Endothelial cell of umbilical vein (primary cell): Measurements from ENCODE around the gene TEKT1. TPM values are rescaled to one million over a fixed set of nuclear protein-coding genes. Genes with fewer than 3 reads are reported as not detected.

Experiments used
- BruUV-seq: library from RNA; stranded (reverse); fragments of 400-500 nt; replicated peaks from 2 replicates; lab custom pipeline; 2021; lab: Mats Ljungman, UMichigan
- CTCF ChIA-PET: fragments of 300-600, 350-600 bp; sonication (Branson Sonifier 250); formaldehyde crosslinking; loops from one replicate; lab custom pipeline; 2021; ENCODE audit warnings: antibody characterized with exemption, inconsistent platforms; lab: Charles Lee
- POLR2A ChIA-PET: fragments of 300-600, 350-600 bp; sonication (Branson Sonifier 250); formaldehyde crosslinking; loops from one replicate; lab custom pipeline; 2021; ENCODE audit warnings: antibody characterized with exemption, inconsistent platforms; lab: Charles Lee
- DNase-seq: peaks from one replicate; pipeline ENCODE4 v3.0.0-alpha.2; 2011; ENCODE audit warnings: low read depth, low spot score
- FAIRE-seq: peaks from 2 replicates; lab custom pipeline; 2011; peaks lifted over from hg19 to GRCh38; lab: Jason Lieb, UNC
- H2AFZ ChIP-seq: 2 replicates; pipeline ENCODE4 v1.6.0; 2012; ENCODE audit warnings: low read depth, low read length, control low read depth, inconsistent platforms
- H3K27ac ChIP-seq: 2 replicates; pipeline ENCODE4 v1.5.1; 2011; ENCODE audit warnings: low read depth, mild to moderate bottlenecking, control low read depth, low read length, moderate library complexity; ENCODE audit not compliant: insufficient read depth
- H3K27me3 ChIP-seq, 2 experiments: 2 replicates each; pipeline versions ENCODE4 v1.6.0 to v1.6.1; 2011; ENCODE audit warnings: low read length in 2 of 2, mixed read lengths in 1 of 2; ENCODE audit not compliant: control insufficient read depth in 2 of 2, insufficient read depth in 2 of 2
- H3K36me3 ChIP-seq, 2 experiments: 2 replicates in 1 of 2; 3 replicates in 1 of 2; pipeline ENCODE4 v1.5.1; 2011; ENCODE audit warnings: low read length in 2 of 2, mild to moderate bottlenecking in 1 of 2, moderate library complexity in 1 of 2; ENCODE audit not compliant: control insufficient read depth in 2 of 2, insufficient read depth in 2 of 2; ENCODE audit errors: extremely low read depth in 1 of 2
- H3K4me1 ChIP-seq: 3 replicates; pipeline ENCODE4 v1.5.1; 2011; ENCODE audit warnings: mild to moderate bottlenecking, low read length; ENCODE audit not compliant: control insufficient read depth, insufficient read depth; ENCODE audit errors: extremely low read depth
- H3K4me2 ChIP-seq: 2 replicates; pipeline ENCODE4 v1.6.1; 2011; ENCODE audit warnings: low read length, control low read depth, mixed read lengths; ENCODE audit not compliant: insufficient read depth
- H3K4me3 ChIP-seq, 3 experiments: fragments of 200-600 bp in 1 of 3; sonication (generic), shearing (Covaris generic) in 1 of 3; replicated peaks in 1 of 3; 2 replicates each; pipeline ENCODE4 v1.5.1; 2011 to 2016; ENCODE audit warnings: control low read depth in 3 of 3, low read length in 3 of 3, mild to moderate bottlenecking in 2 of 3, inconsistent platforms in 1 of 3, low read depth in 1 of 3, moderate library complexity in 1 of 3; ENCODE audit not compliant: insufficient read depth in 1 of 3
- H3K79me2 ChIP-seq: 2 replicates; pipeline ENCODE4 v1.6.0; 2012; ENCODE audit warnings: low read length, inconsistent platforms; ENCODE audit not compliant: control insufficient read depth, insufficient read depth
- H3K9ac ChIP-seq: replicated peaks from 2 replicates; pipeline ENCODE3; 2011; ENCODE audit warnings: low read length, control low read depth; ENCODE audit not compliant: insufficient read depth; ENCODE audit errors: extremely low read depth
- H3K9me1 ChIP-seq: replicated peaks from 3 replicates; pipeline ENCODE4 v1.6.0; 2011; ENCODE audit warnings: mild to moderate bottlenecking, low read length; ENCODE audit not compliant: control insufficient read depth, insufficient read depth; ENCODE audit errors: extremely low read depth
- H3K9me3 ChIP-seq: replicated peaks from 2 replicates; pipeline ENCODE4 v1.5.1; 2012; ENCODE audit warnings: low read length, inconsistent platforms; ENCODE audit not compliant: control insufficient read depth, insufficient read depth
- H4K20me1 ChIP-seq: replicated peaks from 2 replicates; pipeline ENCODE3; 2011; ENCODE audit warnings: mild to moderate bottlenecking, low read length; ENCODE audit not compliant: control insufficient read depth, insufficient read depth; ENCODE audit errors: extremely low read depth
- EZH2 ChIP-seq: IDR thresholded peaks from 2 replicates; pipeline ENCODE4 v1.6.1; 2012; ENCODE audit warnings: borderline replicate concordance, low read depth, mild to moderate bottlenecking, moderate library complexity, low read length, inconsistent platforms; ENCODE audit not compliant: severe bottlenecking
- FOS ChIP-seq: IDR thresholded peaks from 2 replicates; pipeline ENCODE4 v1.6.1; 2011; ENCODE audit warnings: mild to moderate bottlenecking, low read length, moderate library complexity, borderline replicate concordance; ENCODE audit not compliant: insufficient read depth
- GATA2 ChIP-seq: IDR thresholded peaks from 2 replicates; pipeline ENCODE4 v1.7.0; 2011; ENCODE audit warnings: low read depth, mild to moderate bottlenecking, moderate library complexity, mixed read lengths, low read length; ENCODE audit not compliant: insufficient read length, insufficient read depth
- JUN ChIP-seq: IDR thresholded peaks from 2 replicates; pipeline ENCODE4 v1.6.1; 2011; ENCODE audit warnings: borderline replicate concordance, low read depth; ENCODE audit not compliant: insufficient read length, insufficient read depth
- MYC ChIP-seq: IDR thresholded peaks from one replicate; pipeline ENCODE4 v1.6.1; 2011; ENCODE audit warnings: mild to moderate bottlenecking, low read depth, low read length
- POLR2A ChIP-seq: IDR thresholded peaks from 2 replicates; pipeline ENCODE4 v1.6.1; 2012; ENCODE audit warnings: low read depth, mild to moderate bottlenecking, control low read depth, low read length
- POLR2AphosphoS5 ChIP-seq: IDR thresholded peaks from 2 replicates; pipeline ENCODE4 v1.6.1; 2012; ENCODE audit warnings: low read depth, mild to moderate bottlenecking, control low read depth, low read length, moderate library complexity; ENCODE audit not compliant: insufficient read depth
- dilution Hi-C: fragments of 300-500 bp; cut with MboI; formaldehyde crosslinking; loops from one replicate; pipeline ENCODE4 v1.15.0; 2019; ENCODE audit warnings: low sequenced_read_pairs; ENCODE audit not compliant: extremely low pct_ligation_motif_present
- intact Hi-C: fragments of 100-400 bp; cut with micrococcal nuclease; formaldehyde crosslinking; loops from one replicate; pipeline ENCODE4 v1.10.0; 2022
- polyA plus RNA-seq, 4 experiments: library from polyadenylated mRNA; depleted of rRNA in 3 of 4; stranded (reverse) in 3 of 4; unstranded in 1 of 4; fragments of >200 nt; gene quantifications; 2 replicates each; pipeline versions ENCODE4 v1.2.1 to v1.2.3, GENCODE V29; 2011 to 2012; ENCODE audit warnings: missing spikeins in 1 of 4
- total RNA-seq: library from RNA; stranded (reverse); gene quantifications from 2 replicates; pipeline ENCODE4 v1.2.3, GENCODE V29; 2021
- TF ChIP-seq, protein P1 (sequence below): IDR thresholded peaks from 2 replicates; pipeline ENCODE4 v1.6.1; 2011; ENCODE audit not compliant: insufficient read depth, insufficient read length
- TF ChIP-seq, protein P2 (sequence below), 2 donors: IDR thresholded peaks; 1 replicate in 1 of 2; 2 replicates in 1 of 2; pipeline ENCODE4 v1.5.1; 2011; ENCODE audit warnings: low read length in 2 of 2, mild to moderate bottlenecking in 2 of 2, moderate library complexity in 2 of 2, control low read depth in 1 of 2, inconsistent platforms in 1 of 2, low read depth in 1 of 2; ENCODE audit not compliant: insufficient read depth in 1 of 2; ENCODE audit errors: extremely low read depth in 1 of 2

The TEKT1 gene
- total and polyA plus RNA-seq, 2 donors (not counting 3 experiments of a cell fraction or from before 2014, with no cell fraction given) = not detected

DNA sequence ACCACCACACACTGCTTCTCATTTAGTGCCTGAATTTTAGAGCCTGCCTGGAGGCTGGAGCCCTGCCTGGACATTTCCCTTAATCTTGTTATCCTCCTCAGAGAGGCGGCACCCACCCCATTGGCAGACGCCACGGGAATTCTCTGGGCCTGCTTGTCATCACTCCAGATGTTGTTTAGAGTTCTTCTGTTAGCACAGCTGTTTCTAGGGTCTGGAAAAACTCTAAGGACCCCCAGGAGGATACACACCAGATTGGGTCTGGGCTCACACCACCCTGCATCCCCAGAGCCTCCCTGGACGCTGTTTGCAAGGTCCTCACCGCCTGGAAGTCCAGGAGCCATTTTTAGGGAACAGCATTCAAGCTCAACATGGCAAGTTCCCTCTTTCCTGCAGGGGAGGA lies 76.2 kb downstream of the TEKT1 start:
- no peaks in the 10 kb centered on the region for H4K20me1 ChIP-seq
- CTCF ChIA-PET = interaction anchor here (0.9 to 1.6 kb wide), 4 partner anchors 23 to 139 kb away, joined by 3 to 7 read pairs (median 3); no protein-coding TSS in a partner anchor
- H3K9me1 ChIP-seq = no peaks in the 10 kb centered on the region
- dilution Hi-C loops = no loop called here
- H3K4me1 ChIP-seq = peaks cover 36% of the 10 kb centered on the region
- peak overlapping the region; percentile 99 for H2AFZ ChIP-seq
- H3K27ac ChIP-seq = peak overlapping the region; percentile 53
- peak overlapping the region; percentile 48 for H3K9ac ChIP-seq
- FAIRE-seq (no peak), DNase-seq (no peak)
- peak overlapping the region; percentile 93 for H3K4me2 ChIP-seq
- BruUV-seq = no TSS peak
- POLR2A ChIA-PET = no interaction called here
- H3K79me2 ChIP-seq = no peaks in the 10 kb centered on the region
- intact Hi-C loops = no loop called here
- H3K4me3 ChIP-seq = peak overlapping the region in 2 of 3 experiments; percentile 32 to 64
- H3K9me3 ChIP-seq = no peaks in the 10 kb centered on the region
- TF ChIP-seq FOS (no peak), EZH2 (no peak), GATA2 (no peak), JUN (no peak), POLR2AphosphoS5 (no peak), MYC (no peak), POLR2A (no peak)
- TF ChIP-seq, protein P1, sequence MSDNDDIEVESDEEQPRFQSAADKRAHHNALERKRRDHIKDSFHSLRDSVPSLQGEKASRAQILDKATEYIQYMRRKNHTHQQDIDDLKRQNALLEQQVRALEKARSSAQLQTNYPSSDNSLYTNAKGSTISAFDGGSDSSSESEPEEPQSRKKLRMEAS = no peak
- TF ChIP-seq, protein P2, sequence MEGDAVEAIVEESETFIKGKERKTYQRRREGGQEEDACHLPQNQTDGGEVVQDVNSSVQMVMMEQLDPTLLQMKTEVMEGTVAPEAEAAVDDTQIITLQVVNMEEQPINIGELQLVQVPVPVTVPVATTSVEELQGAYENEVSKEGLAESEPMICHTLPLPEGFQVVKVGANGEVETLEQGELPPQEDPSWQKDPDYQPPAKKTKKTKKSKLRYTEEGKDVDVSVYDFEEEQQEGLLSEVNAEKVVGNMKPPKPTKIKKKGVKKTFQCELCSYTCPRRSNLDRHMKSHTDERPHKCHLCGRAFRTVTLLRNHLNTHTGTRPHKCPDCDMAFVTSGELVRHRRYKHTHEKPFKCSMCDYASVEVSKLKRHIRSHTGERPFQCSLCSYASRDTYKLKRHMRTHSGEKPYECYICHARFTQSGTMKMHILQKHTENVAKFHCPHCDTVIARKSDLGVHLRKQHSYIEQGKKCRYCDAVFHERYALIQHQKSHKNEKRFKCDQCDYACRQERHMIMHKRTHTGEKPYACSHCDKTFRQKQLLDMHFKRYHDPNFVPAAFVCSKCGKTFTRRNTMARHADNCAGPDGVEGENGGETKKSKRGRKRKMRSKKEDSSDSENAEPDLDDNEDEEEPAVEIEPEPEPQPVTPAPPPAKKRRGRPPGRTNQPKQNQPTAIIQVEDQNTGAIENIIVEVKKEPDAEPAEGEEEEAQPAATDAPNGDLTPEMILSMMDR (IDR thresholded peaks at IDR 0.05; ENCODE audit: extremely low read depth in 1 of 2, insufficient read depth in 1 of 2, low read depth in 1 of 2, low read length in 2 of 2) = no peak
- H3K27me3 ChIP-seq = no peaks in the 10 kb centered on the region
- no peaks in the 10 kb centered on the region for H3K36me3 ChIP-seq
